Measurements from ENCODE around the gene USPL1.
"Not testable (repeated sequence)": the region's sequence is repeated elsewhere in the genome, so short reads cannot be mapped to it uniquely, and the experiment has no call there.

USPL1 gene

GRCh38 chr13:30617315-30618185, at the start of gene USPL1:
Gene USPL1, plus strand, starts transcription at chr13:30617920. Its CDS starts 3,221 bp downstream, at chr13:30621141.
- DNase-seq (ENCODE audit: low spot score) = peak; percentile 98

GRCh38 chr13:30569901-30570576, 47.7 kb upstream of the USPL1 start:
- no peak for DNase-seq (ENCODE audit: low spot score)

- DNase-seq (ENCODE audit: low spot score) = no peak
Observed at GRCh38 chr13:30570691-30571090, 47.0 kb upstream of the USPL1 start.

- peak; percentile 31 for DNase-seq (ENCODE audit: low spot score)
Observed at GRCh38 chr13:30572859-30573275, 44.9 kb upstream of the USPL1 start.

- DNase-seq (ENCODE audit: low spot score) = peak; percentile 59
Observed at GRCh38 chr13:30576528-30576927, 41.2 kb upstream of the USPL1 start.

GRCh38 chr13:30577401-30577852, 40.3 kb upstream of the USPL1 start:
- no peak for DNase-seq (ENCODE audit: low spot score)

- DNase-seq (ENCODE audit: low spot score) = no peak
Observed at GRCh38 chr13:30580852-30581502, 36.7 kb upstream of the USPL1 start.

- peak; percentile 23 for DNase-seq (ENCODE audit: low spot score)
Observed at GRCh38 chr13:30581582-30581981, 36.1 kb upstream of the USPL1 start.

GRCh38 chr13:30584051-30584731, 33.5 kb upstream of the USPL1 start:
- DNase-seq (ENCODE audit: low spot score) = no peak

- DNase-seq (ENCODE audit: low spot score) = no peak
Observed at GRCh38 chr13:30585748-30586262, 31.9 kb upstream of the USPL1 start.

GRCh38 chr13:30587231-30587630, 30.5 kb upstream of the USPL1 start:
- DNase-seq (ENCODE audit: low spot score) = no peak

GRCh38 chr13:30587739-30588138, 30.0 kb upstream of the USPL1 start:
- no peak for DNase-seq (ENCODE audit: low spot score)

- no peak for DNase-seq (ENCODE audit: low spot score)
Observed at GRCh38 chr13:30593001-30593400, 24.7 kb upstream of the USPL1 start.

GRCh38 chr13:30600496-30600895, 17.2 kb upstream of the USPL1 start:
- DNase-seq (ENCODE audit: low spot score) = no peak

GRCh38 chr13:30601836-30602235, 15.9 kb upstream of the USPL1 start:
- no peak for DNase-seq (ENCODE audit: low spot score)

- DNase-seq (ENCODE audit: low spot score) = no peak
Observed at GRCh38 chr13:30605052-30605451, 12.7 kb upstream of the USPL1 start.

- DNase-seq (ENCODE audit: low spot score) = not testable (repeated sequence)
Observed at GRCh38 chr13:30607186-30607585, 10.5 kb upstream of the USPL1 start.

GRCh38 chr13:30607908-30608307, 9.8 kb upstream of the USPL1 start:
- DNase-seq (ENCODE audit: low spot score) = no peak

- no peak for DNase-seq (ENCODE audit: low spot score)
Observed at GRCh38 chr13:30608364-30608763, 9.4 kb upstream of the USPL1 start.

- no peak for DNase-seq (ENCODE audit: low spot score)
Observed at GRCh38 chr13:30610311-30610710, 7.4 kb upstream of the USPL1 start.

GRCh38 chr13:30615481-30615865, 2.2 kb upstream of the USPL1 start:
- peak; percentile 55 for DNase-seq (ENCODE audit: low spot score)
